GM23248 (cell line): ENCODE measurements around the gene NEGR1.

Source experiments
- EZH2 ChIP-seq: fragments of 200-600 bp; sonication (generic); IDR thresholded peaks from 2 replicates; pipeline ENCODE4 v1.6.1; 2018; ENCODE audit warnings: antibody characterized with exemption, mild to moderate bottlenecking; ENCODE audit not compliant: insufficient read depth, poor library complexity, severe bottlenecking
- EZH2phosphoT487 ChIP-seq: fragments of 200-600 bp; sonication (generic); IDR thresholded peaks from 2 replicates; pipeline ENCODE4 v1.6.1; 2018; ENCODE audit warnings: antibody characterized with exemption, moderate library complexity, mild to moderate bottlenecking, low read depth; ENCODE audit not compliant: insufficient read depth

DNA sequence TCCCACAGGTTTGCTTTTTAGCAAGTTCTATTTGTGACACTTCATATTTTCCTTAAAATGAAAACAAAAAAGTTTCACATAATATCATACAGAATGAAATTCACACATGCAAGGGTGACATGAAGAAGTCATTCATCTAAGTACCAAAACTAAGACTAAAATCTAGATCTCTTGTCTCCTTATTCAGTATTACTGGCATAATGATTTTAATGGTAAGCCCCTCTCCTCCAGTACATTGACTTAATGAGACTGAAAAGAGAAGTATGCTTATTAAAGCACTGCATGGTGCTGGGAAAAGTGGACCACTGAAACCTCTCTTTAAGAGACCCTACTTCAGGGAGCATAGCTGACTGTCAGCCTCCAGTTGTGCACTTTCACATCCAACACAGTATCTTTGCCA lies 99.5 kb downstream of the NEGR1 start:
- TF ChIP-seq EZH2 (no peak), EZH2phosphoT487 (no peak)
